NCI-H1694 treated with DMSO at 0.1 percent for 48 hours (cell line): ENCODE data around the gene PRR22.
A peak's percentile ranks its signal among the peaks of the same experiment; 100 is the strongest.

Experiments
- DNase-seq: peaks from one replicate; lab custom pipeline; 2025; lab: John Stamatoyannopoulos, UW

PRR22 gene

GRCh38 chr19:5784581-5785147 is at the start of gene PRR22:
Gene PRR22, minus strand, starts transcription at chr19:5784746. Its CDS starts 86 bp downstream, at chr19:5784660.
- no peak for DNase-seq

GRCh38 chr19:5832527-5833216 is 48.1 kb upstream of the PRR22 start:
- no peak for DNase-seq

- no peak for DNase-seq
Observed at GRCh38 chr19:5832061-5832460, 47.5 kb upstream of the PRR22 start.

GRCh38 chr19:5831159-5831558 is 46.6 kb upstream of the PRR22 start:
- DNase-seq = no peak

DNA sequence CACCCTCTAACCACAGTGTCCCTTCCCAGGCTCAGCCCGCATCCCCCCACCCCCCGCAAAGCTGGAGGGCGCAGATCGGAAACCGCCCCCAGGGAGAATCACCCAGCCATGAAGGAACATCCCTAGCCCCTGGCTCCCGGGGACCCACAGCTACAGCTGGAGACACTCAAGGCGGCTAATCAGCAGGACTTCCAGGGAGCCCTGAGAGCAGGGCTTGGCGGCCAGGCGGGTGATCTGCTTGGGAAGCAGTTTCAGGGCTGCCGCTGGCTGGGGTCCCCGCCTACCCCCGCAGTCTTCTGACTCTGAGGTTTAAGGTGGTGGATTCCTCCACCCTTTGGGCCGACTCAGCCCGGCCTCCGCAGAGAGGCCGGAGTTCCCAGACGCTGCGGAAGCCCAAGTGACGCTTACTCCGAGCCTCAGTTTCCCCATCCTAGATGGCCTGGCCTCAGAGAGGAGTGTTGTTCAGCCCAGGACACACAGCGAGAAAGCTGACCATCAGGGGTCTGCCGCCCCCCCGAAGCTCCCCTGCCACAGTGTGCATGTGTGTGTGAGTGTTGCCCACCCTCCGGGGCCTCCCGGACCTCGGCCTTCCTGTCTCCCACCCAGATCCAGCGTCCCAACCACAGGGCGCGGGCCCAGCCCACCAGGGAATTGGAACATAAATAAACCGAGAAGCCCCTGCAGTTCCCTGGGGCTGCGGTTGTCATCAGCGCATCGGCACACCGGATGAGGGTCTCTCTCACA is 45.2 kb upstream of the PRR22 start:
- no peak for DNase-seq

- DNase-seq = no peak
Observed at GRCh38 chr19:5828661-5829566, 44.4 kb upstream of the PRR22 start.

DNA sequence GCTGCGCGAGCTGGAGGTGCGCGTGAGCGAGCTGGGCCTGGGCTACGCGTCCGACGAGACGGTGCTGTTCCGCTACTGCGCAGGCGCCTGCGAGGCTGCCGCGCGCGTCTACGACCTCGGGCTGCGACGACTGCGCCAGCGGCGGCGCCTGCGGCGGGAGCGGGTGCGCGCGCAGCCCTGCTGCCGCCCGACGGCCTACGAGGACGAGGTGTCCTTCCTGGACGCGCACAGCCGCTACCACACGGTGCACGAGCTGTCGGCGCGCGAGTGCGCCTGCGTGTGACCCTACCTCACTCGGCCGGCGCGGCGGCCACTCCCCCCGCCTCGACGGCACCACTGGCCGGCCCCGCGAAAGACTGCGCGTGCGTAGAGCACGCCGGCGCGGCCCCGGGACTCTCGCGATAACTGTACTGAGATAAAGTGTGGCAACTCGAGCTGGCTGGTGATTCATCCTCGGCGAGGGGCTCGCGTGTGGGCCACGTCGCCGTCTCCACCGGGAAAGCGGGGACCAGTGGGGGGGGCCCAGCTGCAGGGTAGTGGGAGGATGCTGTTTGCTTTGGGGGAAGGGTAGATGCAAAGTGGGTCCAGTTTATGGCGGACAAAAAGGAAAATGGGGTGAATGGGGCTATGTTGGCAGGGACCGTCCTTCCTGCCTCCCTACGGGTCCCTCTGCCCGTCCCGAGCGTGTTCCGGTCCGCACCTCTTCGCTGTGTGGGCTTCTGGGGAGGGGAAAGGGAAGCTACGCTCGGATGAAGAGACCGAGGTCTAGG is 43.5 kb upstream of the PRR22 start:
- no peak for DNase-seq

- DNase-seq = no peak
Observed at GRCh38 chr19:5827342-5827890, 42.9 kb upstream of the PRR22 start.

- peak; percentile 42 for DNase-seq
Observed at GRCh38 chr19:5826531-5827341, 42.2 kb upstream of the PRR22 start.

- no peak for DNase-seq
Observed at GRCh38 chr19:5825178-5825577, 40.6 kb upstream of the PRR22 start.

- DNase-seq = no peak
Observed at GRCh38 chr19:5824751-5825150, 40.2 kb upstream of the PRR22 start.

DNA sequence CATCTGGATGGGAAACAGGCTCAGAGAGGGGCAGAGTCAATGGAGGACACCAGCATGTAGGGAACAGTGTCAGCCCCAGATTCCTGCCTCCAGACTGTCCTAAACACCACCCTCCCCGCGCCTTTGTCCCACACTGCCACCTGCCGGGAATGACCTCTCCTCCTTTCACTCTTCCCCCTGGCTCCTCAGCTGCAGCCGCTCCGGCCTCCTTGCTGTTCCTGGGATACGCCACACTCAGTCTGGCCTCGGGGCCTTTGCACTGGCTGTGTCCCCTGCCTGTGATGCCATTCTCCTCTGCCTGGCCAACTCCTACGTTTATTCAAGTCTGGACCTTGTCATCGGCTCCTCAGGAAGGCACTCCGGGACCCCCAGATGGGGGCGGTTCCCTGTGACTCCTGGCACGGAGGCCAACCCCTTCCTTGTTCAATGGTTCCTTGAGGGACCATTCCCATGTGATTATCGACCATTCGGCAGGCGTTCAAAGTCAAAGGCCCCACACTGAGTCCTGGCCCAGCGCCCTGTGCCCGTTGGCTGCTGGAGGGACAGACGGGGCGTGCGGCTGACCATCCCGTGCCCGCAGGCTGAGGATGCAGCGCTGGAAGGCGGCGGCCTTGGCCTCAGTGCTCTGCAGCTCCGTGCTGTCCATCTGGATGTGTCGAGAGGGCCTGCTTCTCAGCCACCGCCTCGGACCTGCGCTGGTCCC is 39.2 kb upstream of the PRR22 start:
- no peak for DNase-seq

DNA sequence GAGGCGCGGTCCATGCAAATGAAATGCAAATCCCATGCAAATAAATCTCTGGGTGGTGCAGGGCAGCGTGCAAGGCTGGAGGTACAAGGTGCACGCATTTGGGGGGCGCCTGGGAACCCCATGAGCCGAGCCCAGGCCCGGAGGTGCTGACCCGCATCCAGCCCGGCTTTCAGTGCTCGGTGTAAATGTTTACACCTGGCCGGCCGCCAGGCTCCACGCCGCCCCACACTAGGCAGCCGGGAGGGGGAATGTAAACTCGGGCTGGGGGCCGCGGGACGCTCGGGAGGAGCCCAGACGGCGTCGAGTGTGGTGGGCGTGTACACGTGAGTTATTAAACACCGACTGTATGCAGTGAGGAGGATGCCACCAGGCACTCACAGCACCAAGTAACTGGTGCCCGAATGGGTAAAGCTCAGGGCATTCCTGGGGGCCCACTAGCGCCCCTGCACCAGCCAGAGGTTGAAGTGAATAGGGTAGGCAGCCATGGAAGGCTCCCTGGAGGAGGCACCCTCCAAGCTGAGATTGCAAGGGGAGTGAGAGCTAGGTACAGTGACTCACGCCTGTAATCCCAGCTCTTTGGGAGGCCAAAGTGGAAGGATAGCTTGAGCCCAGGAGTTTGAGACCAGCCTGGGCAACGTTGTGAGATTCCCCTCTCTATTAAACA is 37.8 kb upstream of the PRR22 start:
- DNase-seq = no peak

GRCh38 chr19:5821521-5822180 is 37.1 kb upstream of the PRR22 start:
- DNase-seq = no peak

GRCh38 chr19:5820785-5821184 is 36.2 kb upstream of the PRR22 start:
- DNase-seq = no peak

- no peak for DNase-seq
Observed at GRCh38 chr19:5818594-5818993, 34.0 kb upstream of the PRR22 start.

DNA sequence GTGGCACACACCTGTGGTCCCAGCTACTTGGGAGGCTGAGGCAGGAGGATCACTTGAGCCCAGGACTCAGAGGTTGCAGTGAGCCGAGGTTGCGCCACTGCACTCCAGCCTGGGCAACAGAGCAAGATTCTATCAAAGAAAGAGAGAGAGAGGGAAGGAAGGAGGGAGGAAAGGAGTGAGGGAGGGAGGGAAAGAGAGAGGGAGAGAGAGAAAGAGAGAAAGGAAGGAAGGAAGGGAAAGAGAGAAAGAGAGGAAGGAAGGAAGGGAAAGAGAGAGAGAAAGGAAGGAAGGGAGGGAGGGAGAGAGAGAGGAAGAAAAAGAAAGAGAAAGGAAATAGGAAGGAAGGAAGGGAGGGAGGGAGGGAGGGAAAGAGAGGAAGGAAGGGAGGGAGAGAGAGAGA is 32.7 kb upstream of the PRR22 start:
- DNase-seq = no peak

- no peak for DNase-seq
Observed at GRCh38 chr19:5814852-5815246, 30.3 kb upstream of the PRR22 start.
